A549 (cell line): ENCODE measurements around the gene CDAN1.

Source experiments
- BHLHE40 ChIP-seq: IDR thresholded peaks from 2 replicates; pipeline ENCODE4 v1.6.1; 2012; ENCODE audit warnings: low read depth, low read length, inconsistent platforms
- CBX8 ChIP-seq: fragments of 200-600 bp; sonication (generic); IDR thresholded peaks from 2 replicates; pipeline ENCODE4 v1.6.1; 2016
- SMC3 ChIP-seq: fragments of >200 bp; sonication (Bioruptor Twin); formaldehyde crosslinking; IDR thresholded peaks from 3 replicates; pipeline ENCODE4 v1.6.1; 2018; ENCODE audit warnings: inconsistent platforms
- TF ChIP-seq, protein P1 (sequence below): IDR thresholded peaks from 2 replicates; pipeline ENCODE4 v1.6.1; 2012
- TF ChIP-seq, protein P2 (sequence below): fragments of >200 bp; sonication (Bioruptor Twin); formaldehyde crosslinking; IDR thresholded peaks from 3 replicates; pipeline ENCODE4 v1.5.1; 2016
- TF ChIP-seq, protein P3 (sequence below): fragments of 200-600 bp; sonication (generic); IDR thresholded peaks from 2 replicates; pipeline ENCODE4 v1.6.1; 2016; ENCODE audit warnings: antibody characterized with exemption, mild to moderate bottlenecking, moderate library complexity

DNA sequence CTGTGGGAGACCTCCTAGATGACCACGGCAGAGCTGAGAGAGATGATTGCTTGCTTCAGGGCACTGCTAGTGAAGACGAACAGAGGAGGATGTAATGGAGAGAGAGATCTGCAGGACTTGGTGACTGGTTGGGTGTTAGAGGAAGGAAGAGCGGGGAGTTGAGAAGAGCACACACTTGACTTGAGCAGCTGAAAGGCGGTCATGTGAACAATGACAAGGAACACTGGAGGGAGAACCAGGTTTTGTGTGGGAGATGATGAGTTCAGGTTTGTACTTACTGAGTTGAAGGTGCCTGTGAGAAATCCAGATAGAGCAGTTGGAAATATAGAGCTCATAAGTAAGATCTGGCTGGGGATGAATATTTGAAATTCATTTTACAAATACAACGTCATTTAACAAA lies 40.3 kb downstream of the CDAN1 start:
- TF ChIP-seq CBX8 (no peak), SMC3 (no peak), BHLHE40 (no peak)
- TF ChIP-seq, protein P1, sequence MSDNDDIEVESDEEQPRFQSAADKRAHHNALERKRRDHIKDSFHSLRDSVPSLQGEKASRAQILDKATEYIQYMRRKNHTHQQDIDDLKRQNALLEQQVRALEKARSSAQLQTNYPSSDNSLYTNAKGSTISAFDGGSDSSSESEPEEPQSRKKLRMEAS = no peak
- TF ChIP-seq, protein P2, sequence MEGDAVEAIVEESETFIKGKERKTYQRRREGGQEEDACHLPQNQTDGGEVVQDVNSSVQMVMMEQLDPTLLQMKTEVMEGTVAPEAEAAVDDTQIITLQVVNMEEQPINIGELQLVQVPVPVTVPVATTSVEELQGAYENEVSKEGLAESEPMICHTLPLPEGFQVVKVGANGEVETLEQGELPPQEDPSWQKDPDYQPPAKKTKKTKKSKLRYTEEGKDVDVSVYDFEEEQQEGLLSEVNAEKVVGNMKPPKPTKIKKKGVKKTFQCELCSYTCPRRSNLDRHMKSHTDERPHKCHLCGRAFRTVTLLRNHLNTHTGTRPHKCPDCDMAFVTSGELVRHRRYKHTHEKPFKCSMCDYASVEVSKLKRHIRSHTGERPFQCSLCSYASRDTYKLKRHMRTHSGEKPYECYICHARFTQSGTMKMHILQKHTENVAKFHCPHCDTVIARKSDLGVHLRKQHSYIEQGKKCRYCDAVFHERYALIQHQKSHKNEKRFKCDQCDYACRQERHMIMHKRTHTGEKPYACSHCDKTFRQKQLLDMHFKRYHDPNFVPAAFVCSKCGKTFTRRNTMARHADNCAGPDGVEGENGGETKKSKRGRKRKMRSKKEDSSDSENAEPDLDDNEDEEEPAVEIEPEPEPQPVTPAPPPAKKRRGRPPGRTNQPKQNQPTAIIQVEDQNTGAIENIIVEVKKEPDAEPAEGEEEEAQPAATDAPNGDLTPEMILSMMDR = no peak
- TF ChIP-seq, protein P3, sequence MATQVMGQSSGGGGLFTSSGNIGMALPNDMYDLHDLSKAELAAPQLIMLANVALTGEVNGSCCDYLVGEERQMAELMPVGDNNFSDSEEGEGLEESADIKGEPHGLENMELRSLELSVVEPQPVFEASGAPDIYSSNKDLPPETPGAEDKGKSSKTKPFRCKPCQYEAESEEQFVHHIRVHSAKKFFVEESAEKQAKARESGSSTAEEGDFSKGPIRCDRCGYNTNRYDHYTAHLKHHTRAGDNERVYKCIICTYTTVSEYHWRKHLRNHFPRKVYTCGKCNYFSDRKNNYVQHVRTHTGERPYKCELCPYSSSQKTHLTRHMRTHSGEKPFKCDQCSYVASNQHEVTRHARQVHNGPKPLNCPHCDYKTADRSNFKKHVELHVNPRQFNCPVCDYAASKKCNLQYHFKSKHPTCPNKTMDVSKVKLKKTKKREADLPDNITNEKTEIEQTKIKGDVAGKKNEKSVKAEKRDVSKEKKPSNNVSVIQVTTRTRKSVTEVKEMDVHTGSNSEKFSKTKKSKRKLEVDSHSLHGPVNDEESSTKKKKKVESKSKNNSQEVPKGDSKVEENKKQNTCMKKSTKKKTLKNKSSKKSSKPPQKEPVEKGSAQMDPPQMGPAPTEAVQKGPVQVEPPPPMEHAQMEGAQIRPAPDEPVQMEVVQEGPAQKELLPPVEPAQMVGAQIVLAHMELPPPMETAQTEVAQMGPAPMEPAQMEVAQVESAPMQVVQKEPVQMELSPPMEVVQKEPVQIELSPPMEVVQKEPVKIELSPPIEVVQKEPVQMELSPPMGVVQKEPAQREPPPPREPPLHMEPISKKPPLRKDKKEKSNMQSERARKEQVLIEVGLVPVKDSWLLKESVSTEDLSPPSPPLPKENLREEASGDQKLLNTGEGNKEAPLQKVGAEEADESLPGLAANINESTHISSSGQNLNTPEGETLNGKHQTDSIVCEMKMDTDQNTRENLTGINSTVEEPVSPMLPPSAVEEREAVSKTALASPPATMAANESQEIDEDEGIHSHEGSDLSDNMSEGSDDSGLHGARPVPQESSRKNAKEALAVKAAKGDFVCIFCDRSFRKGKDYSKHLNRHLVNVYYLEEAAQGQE = no peak
